Measurements from ENCODE around the gene PKLR.

PKLR gene

DNA sequence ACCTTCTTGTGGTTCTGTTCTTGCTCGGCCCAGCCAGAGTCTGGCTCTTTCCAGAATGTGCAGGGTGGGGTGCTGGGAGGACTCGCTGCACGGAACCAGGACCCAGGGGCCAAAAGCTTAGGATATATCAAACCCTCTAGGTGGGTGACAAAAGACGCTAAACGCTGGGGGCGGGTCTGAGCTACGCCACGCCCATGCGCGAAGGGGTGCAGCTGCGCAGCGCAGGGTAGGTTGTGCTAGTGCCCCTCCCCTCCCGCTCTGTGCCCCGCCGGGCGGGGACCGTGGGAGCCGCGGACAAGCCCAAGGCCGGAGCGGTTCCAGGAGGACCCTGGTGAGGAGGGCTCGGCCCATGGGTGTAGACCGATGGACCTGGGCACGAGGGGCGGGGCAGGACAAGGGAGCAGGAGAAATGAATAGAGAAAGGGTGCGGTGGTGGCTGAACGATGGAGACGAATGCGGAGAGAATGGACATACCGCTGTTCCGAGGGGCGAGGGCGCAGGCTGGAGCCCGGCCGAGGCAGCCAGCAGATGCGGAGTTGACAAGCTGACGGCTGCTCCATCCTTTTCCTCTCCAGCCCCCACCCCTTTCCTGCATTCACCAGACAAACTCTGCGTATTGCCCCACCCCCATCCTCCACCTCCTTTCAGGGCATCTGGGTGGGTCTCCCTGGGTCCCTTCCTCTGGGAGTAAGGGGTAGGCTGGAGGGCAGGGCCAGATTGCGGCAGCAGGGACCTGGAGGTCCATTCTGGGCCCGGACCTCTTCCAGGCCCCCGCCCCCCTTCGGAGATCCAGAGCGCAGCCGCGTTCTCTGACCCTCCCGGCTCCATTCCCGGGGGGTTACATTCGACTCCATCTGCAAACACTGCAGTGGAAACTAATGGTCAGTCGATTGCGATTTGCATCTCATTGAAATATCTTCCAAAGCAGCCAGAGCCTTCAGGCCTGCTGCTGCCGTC, 19.7 kb upstream of the PKLR start, which contains the start of gene RUSC1:
TSS of gene RUSC1 (plus strand) at position 234 of the 957 bp plus-strand sequence. CDS start 880 bp downstream, outside the sequence.
- peak within 1 kb of the TSS; percentile 55 for H3K4me3 ChIP-seq (ENCODE audit: low read depth, low read length)
- in situ Hi-C loops (cut with HindIII; ENCODE audit: low pct_ligation_motif_present, low sequenced_read_pairs) = no loop called here
- peaks cover 27% of the 10 kb centered on the region for H3K36me3 ChIP-seq (replicated peaks)
- no peaks in the 10 kb centered on the region for H3K27me3 ChIP-seq (replicated peaks)
- TF ChIP-seq, protein P1, sequence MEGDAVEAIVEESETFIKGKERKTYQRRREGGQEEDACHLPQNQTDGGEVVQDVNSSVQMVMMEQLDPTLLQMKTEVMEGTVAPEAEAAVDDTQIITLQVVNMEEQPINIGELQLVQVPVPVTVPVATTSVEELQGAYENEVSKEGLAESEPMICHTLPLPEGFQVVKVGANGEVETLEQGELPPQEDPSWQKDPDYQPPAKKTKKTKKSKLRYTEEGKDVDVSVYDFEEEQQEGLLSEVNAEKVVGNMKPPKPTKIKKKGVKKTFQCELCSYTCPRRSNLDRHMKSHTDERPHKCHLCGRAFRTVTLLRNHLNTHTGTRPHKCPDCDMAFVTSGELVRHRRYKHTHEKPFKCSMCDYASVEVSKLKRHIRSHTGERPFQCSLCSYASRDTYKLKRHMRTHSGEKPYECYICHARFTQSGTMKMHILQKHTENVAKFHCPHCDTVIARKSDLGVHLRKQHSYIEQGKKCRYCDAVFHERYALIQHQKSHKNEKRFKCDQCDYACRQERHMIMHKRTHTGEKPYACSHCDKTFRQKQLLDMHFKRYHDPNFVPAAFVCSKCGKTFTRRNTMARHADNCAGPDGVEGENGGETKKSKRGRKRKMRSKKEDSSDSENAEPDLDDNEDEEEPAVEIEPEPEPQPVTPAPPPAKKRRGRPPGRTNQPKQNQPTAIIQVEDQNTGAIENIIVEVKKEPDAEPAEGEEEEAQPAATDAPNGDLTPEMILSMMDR (IDR thresholded peaks at IDR 0.05; ENCODE audit: low read depth, low read length, missing control alignments) = no peak
- peak; percentile 47 for DNase-seq
- no peak within 1 kb of the TSS for H3K27ac ChIP-seq

DNA sequence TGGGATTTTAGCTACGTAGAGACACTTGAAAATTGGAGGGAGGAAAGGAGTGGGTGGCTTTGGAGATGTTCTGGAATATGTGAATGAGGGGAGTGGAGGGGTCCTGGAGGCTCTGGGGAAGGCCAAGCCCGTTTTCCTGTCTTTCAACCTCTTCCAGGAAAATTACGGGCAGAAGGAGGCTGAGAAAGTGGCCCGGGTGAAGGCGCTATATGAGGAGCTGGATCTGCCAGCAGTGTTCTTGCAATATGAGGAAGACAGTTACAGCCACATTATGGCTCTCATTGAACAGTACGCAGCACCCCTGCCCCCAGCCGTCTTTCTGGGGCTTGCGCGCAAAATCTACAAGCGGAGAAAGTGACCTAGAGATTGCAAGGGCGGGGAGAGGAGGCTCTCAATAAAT, 19.0 kb upstream of the PKLR start:
- TF ChIP-seq, protein P1 (IDR thresholded peaks at IDR 0.05; ENCODE audit: low read depth, low read length, missing control alignments) = no peak
- no peaks in the 10 kb centered on the region for H3K27me3 ChIP-seq (replicated peaks)
- H3K27ac ChIP-seq = no peak overlapping the region
- H3K4me3 ChIP-seq (ENCODE audit: low read depth, low read length) = peak overlapping the region; percentile 55
- H3K36me3 ChIP-seq (replicated peaks) = peaks cover 29% of the 10 kb centered on the region
- DNase-seq = no peak
- in situ Hi-C loops (cut with HindIII; ENCODE audit: low pct_ligation_motif_present, low sequenced_read_pairs) = no loop called here

DNA sequence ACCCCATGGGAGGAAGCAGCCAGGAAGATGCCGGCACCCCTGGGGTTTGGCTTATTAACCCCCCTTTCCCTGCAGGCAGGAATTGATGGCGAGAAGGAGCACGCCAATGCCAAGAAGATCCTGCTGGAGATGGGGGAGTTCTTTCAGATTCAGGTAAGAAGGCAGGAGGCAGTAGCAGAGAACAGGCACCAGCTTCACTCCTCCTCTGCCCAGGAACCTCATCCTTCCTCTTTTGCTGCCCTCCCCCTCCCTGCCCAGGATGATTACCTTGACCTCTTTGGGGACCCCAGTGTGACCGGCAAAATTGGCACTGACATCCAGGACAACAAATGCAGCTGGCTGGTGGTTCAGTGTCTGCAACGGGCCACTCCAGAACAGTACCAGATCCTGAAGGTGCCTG, 18.3 kb upstream of the PKLR start:
- DNase-seq = no peak
- Histone ChIP-seq H3K27ac (no peak overlapping the region), H3K36me3 (replicated peaks) (peaks cover 34% of the 10 kb centered on the region), H3K27me3 (replicated peaks) (no peaks in the 10 kb centered on the region), H3K4me3 (ENCODE audit: low read depth, low read length) (no peak overlapping the region)
- in situ Hi-C loops (cut with HindIII; ENCODE audit: low pct_ligation_motif_present, low sequenced_read_pairs) = no loop called here
- TF ChIP-seq, protein P1 (IDR thresholded peaks at IDR 0.05; ENCODE audit: low read depth, low read length, missing control alignments) = no peak

DNA sequence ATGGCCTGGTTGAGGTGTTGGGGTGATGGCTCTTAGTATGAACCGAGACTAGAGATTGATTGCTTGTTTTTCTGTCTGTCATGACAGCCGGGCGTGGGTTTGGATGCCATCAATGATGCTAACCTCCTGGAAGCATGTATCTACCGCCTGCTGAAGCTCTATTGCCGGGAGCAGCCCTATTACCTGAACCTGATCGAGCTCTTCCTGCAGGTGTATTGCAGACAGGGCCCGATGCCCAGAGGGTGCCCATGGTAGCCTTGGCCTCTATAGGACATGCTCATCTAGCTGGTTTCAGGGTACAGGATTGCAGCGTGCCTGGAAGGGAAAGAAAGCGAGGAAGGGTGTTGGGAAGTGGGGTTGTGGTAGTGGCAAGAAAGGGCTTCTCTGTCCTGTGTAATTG, 16.8 kb upstream of the PKLR start:
- TF ChIP-seq, protein P1 (IDR thresholded peaks at IDR 0.05; ENCODE audit: low read depth, low read length, missing control alignments) = no peak
- Histone ChIP-seq H3K27me3 (replicated peaks) (no peaks in the 10 kb centered on the region), H3K4me3 (ENCODE audit: low read depth, low read length) (no peak overlapping the region), H3K27ac (no peak overlapping the region), H3K36me3 (replicated peaks) (peaks cover 46% of the 10 kb centered on the region)
- in situ Hi-C loops (cut with HindIII; ENCODE audit: low pct_ligation_motif_present, low sequenced_read_pairs) = no loop called here
- no peak for DNase-seq

DNA sequence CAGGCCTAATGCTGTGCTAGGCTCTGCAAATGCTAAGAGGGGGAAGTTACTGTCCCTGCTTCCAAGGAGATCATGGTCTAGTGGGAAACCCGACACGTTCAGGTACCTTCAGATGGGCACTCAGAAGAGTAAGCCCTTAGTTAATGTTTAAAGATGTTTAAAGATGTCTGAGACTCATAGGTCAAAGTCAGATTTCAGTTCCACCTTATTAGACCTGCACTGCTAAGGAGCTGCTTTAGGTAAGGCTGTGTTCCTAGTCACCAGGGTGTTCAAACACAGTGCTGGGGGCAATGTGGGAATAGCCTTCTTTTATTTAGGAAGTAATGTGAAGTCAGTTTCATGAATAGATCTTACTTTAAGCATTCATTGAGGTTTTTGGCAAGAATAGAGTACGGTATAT, 15.7 kb upstream of the PKLR start:
- Histone ChIP-seq H3K4me3 (ENCODE audit: low read depth, low read length) (no peak overlapping the region), H3K27ac (no peak overlapping the region), H3K36me3 (replicated peaks) (peaks cover 55% of the 10 kb centered on the region), H3K27me3 (replicated peaks) (no peaks in the 10 kb centered on the region)
- no peak for DNase-seq
- in situ Hi-C loops (cut with HindIII; ENCODE audit: low pct_ligation_motif_present, low sequenced_read_pairs) = no loop called here
- TF ChIP-seq, protein P1 (IDR thresholded peaks at IDR 0.05; ENCODE audit: low read depth, low read length, missing control alignments) = no peak
